Mesothelial cell of epicardium (in vitro differentiated cells): ENCODE results near the gene MFAP4. TPM values are rescaled to one million over a fixed set of nuclear protein-coding genes. Genes with fewer than 3 reads are reported as not detected.

Experiments
- DNase-seq, 2 experiments: peaks; one replicate each; pipeline ENCODE4 v3.0.0; 2021; ENCODE audit warnings: low spot score in 2 of 2; ENCODE audit not compliant: unreplicated experiment in 2 of 2
- H3K27ac Mint-ChIP-seq: 2 replicates; pipeline ENCODE4 v1.8.0; 2021; ENCODE audit warnings: mixed read lengths
- H3K27me3 Mint-ChIP-seq: 2 replicates; pipeline ENCODE4 v1.8.0; 2021; ENCODE audit warnings: low read depth, mixed read lengths
- H3K36me3 Mint-ChIP-seq: 2 replicates; pipeline ENCODE4 v1.8.0; 2021; ENCODE audit warnings: mixed read lengths
- H3K4me1 Mint-ChIP-seq: 2 replicates; pipeline ENCODE4 v1.8.0; 2021; ENCODE audit warnings: mixed read lengths
- H3K4me3 Mint-ChIP-seq: 2 replicates; pipeline ENCODE4 v1.8.0; 2021; ENCODE audit warnings: mild to moderate bottlenecking, moderate library complexity, mixed read lengths
- H3K9me3 Mint-ChIP-seq: 2 replicates; pipeline ENCODE4 v1.8.0; 2021; ENCODE audit warnings: mixed read lengths
- CTCF ChIP-seq: fragments of 200-600 bp; sonication (generic); IDR thresholded peaks from one replicate; pipeline ENCODE4 v1.5.0; 2021; ENCODE audit warnings: antibody characterized with exemption; ENCODE audit not compliant: unreplicated experiment
- total RNA-seq: library from RNA; stranded (reverse); gene quantifications from 3 replicates; pipeline ENCODE4 v1.2.1, GENCODE V29; 2021

Gene MFAP4
- total RNA-seq, 1 donor from 2014 or later, result 213 TPM

GRCh38 chr17:19403021-19403420 is 16.0 kb upstream of the MFAP4 start:
- no peaks in the 10 kb centered on the region for H3K36me3 Mint-ChIP-seq
- no peaks in the 10 kb centered on the region for H3K27me3 Mint-ChIP-seq
- H3K4me3 Mint-ChIP-seq, result no peak overlapping the region
- H3K9me3 Mint-ChIP-seq, result peaks cover 4% of the 10 kb centered on the region
- no peak for DNase-seq
- no peak overlapping the region for H3K27ac Mint-ChIP-seq
- no peak for TF ChIP-seq CTCF
- peaks cover 22% of the 10 kb centered on the region for H3K4me1 Mint-ChIP-seq

DNA sequence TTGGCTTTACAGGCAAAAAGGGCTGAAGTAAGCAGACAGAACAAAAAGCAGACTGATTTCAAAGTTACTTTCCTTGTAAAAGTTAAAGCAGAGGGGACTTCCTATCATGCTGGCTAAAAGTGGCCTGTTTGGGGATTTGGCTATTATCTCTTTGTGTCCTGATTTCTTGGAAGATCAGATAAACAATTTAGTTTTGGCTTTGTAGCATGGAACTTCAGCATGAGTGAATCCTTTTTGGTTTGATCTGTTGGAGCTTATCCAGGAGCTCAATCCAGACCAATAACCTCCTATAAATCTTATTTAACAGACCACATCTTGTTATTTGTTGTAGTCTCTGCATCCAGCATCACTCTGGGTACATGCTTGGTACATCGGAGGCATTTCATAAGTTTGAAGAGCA is 15.2 kb upstream of the MFAP4 start:
- no peak for TF ChIP-seq CTCF
- peaks cover 4% of the 10 kb centered on the region for H3K9me3 Mint-ChIP-seq
- no peak for DNase-seq
- H3K27me3 Mint-ChIP-seq, result no peaks in the 10 kb centered on the region
- H3K27ac Mint-ChIP-seq, result peak overlapping the region; percentile 14
- no peak overlapping the region for H3K4me3 Mint-ChIP-seq
- H3K36me3 Mint-ChIP-seq, result no peaks in the 10 kb centered on the region
- peaks cover 25% of the 10 kb centered on the region for H3K4me1 Mint-ChIP-seq

DNA sequence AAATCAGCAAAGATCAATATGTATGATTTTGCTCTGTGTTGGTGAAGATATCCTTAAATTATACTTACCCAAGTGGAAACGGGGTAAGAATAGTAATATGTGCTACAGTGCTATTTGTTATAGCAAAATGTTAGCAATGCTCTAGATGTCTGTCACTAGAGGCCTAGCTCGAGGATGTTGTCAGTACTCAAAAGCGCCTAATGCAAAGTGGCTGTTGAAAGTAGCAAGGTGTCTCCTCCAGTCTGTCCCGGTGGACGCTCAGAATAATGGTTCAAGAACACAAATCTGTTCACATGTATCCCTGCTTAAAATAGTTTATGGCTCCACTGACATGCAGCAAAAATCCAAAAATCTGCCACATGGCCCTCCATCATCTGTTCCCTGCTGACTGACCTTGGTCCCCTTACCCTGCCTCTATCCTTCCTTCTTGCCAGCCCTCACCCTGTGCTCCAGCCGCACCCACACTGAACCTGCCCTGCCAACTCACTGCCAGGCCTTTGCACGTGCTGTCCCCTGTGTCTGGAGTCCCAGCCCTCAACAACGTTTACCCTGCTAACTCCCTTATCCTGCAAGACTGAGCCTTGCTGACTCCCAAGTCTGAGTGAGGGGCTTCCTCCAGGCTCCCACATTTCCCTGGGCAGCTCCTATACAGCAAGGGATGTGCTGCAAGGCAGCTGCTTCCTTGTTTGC is 14.5 kb upstream of the MFAP4 start:
- Mint-ChIP-seq H3K4me1 (peaks cover 25% of the 10 kb centered on the region), H3K36me3 (no peaks in the 10 kb centered on the region), H3K4me3 (no peak overlapping the region), H3K27me3 (no peaks in the 10 kb centered on the region), H3K27ac (no peak overlapping the region), H3K9me3 (peaks cover 4% of the 10 kb centered on the region)
- DNase-seq, result no peak
- no peak for TF ChIP-seq CTCF

GRCh38 chr17:19399750-19400450 is 12.9 kb upstream of the MFAP4 start:
- no peak for TF ChIP-seq CTCF
- Mint-ChIP-seq H3K9me3 (peaks cover 4% of the 10 kb centered on the region), H3K4me3 (no peak overlapping the region)

GRCh38 chr17:19398301-19399181 is 11.6 kb upstream of the MFAP4 start:
- Mint-ChIP-seq H3K27me3 (no peaks in the 10 kb centered on the region), H3K36me3 (no peaks in the 10 kb centered on the region), H3K4me1 (peaks cover 25% of the 10 kb centered on the region), H3K27ac (peak overlapping the region; percentile 69), H3K4me3 (no peak overlapping the region), H3K9me3 (peaks cover 1% of the 10 kb centered on the region)
- no peak for TF ChIP-seq CTCF
- no peak for DNase-seq

More at GRCh38 chr17:19399750-19400450, 12.9 kb upstream of the MFAP4 start:
- Mint-ChIP-seq H3K36me3 (no peaks in the 10 kb centered on the region), H3K27ac (no peak overlapping the region), H3K27me3 (no peaks in the 10 kb centered on the region), H3K4me1 (peaks cover 25% of the 10 kb centered on the region)
- no peak for DNase-seq
